ENCODE measurements around the gene CDH4. TPM values are rescaled to one million over a fixed set of nuclear protein-coding genes. Genes with fewer than 3 reads are reported as not detected.

Gene CDH4
- total and polyA plus RNA-seq, 9 of the 15 experiments (the other 6 are each of a cell fraction or from before 2014, with no cell fraction given), result 0.04 TPM; not detected in 8

DNA sequence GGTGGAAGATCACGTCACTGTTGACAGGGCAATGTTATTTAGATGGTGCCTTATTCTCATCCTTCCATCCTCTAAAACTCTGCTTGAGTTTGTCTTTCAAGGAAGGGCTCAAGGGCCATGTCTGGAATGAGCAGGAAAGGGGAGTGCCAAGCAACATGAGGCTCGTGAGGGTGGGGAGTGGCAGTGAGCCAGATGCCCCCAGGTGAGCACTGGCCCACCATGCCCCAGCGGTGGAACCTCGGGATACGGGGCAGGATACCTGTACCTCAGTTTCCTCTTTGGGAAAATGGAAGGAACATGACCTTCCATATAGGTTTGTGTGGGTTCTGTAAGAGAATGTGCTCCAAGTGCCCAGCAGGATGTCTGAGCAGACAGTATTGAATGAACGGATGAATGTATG, 476.3 kb downstream of the CDH4 start (continued):
- TF ChIP-seq ZFP30 (CRISPR knock-in tag; IDR thresholded peaks at IDR 0.05; ENCODE audit: borderline replicate concordance), result no peak

DNA sequence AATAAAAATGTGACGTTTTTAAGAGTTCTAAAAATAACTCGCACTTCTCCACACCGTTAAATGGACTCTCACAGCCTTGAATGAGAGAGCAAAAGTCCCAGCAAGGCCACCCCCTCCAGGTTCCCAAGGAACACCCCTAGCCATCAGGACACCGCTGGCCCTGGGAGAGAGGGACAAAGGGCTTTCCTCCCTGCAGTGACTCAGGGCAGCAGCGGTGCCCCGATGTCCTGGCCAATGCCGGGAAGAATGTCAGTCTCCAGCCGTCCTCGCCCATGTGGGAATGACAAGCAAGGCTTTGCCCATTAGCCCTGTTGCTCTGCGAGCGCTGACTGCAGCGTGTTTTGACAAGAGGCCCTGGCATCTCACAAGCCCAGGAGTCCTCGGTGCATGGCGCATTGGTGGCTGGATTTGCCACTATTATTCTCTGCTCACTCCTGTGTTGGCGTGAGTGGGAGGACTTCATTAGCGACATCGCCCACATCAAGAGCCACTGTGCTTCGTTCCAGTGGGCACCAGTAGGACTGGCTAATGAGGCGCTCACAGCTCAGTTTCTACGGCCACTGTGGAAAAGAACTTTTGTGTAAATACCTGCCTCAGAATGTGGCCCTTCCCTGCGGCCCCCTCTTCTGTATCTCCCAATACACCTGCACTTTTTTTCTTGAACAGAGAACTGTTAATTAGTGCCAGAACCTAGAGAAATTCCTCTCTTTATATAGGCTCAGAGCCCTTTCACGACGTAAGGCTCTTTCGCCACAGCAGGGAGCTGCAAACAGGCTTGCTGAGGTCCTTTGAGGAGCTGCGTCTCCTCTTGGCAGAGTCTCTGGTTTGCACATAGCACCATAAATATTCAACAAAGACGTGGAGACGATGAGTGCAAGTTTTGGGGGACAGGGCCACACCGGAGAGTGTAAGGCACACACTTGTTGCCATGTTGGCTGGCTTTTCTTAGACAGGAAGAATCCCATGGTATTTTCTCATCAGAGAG, 477.0 kb downstream of the CDH4 start:
- BruUV-seq (replicated peaks), result no TSS peak
- Histone ChIP-seq H3K27ac (ENCODE audit: extremely low read depth, low read depth, low read length) (no peak overlapping the region), H3K4me1 (replicated peaks in 1 of 2; ENCODE audit: control insufficient read depth in 2 of 2, insufficient read depth in 2 of 2, low read length in 2 of 2) (no peaks in the 10 kb centered on the region; a peak in 1 of 5 replicates), H2AFZ (ENCODE audit: low read depth, low read length) (no peak overlapping the region), H3K27me3 (ENCODE audit: control insufficient read depth in 2 of 2, insufficient read depth in 2 of 2, low read length in 2 of 2) (peaks cover 4 to 21% of the 10 kb centered on the region in 2 experiments; a peak in 3 of 5 replicates), H3K36me3 (ENCODE audit: control insufficient read depth, insufficient read depth, low read length) (no peaks in the 10 kb centered on the region), H3K9me3 (replicated peaks; ENCODE audit: control insufficient read depth, insufficient read depth, low read depth, low read length) (no peaks in the 10 kb centered on the region), H4K20me1 (replicated peaks; ENCODE audit: control insufficient read depth, insufficient read depth, low read length) (no peaks in the 10 kb centered on the region), H3K9me1 (ENCODE audit: control insufficient read depth, insufficient read depth, low read length) (no peaks in the 10 kb centered on the region), H3K4me3 (no peak overlapping the region), H3K79me2 (ENCODE audit: control insufficient read depth, insufficient read depth, low read length) (no peaks in the 10 kb centered on the region), H3K9ac (ENCODE audit: insufficient read depth in 1 of 2, low read depth in 2 of 2, low read length in 2 of 2) (no peak overlapping the region), H3K4me2 (ENCODE audit: insufficient read depth, low read length) (no peak overlapping the region)
- in situ Hi-C loops (cut with MboI) (no loop called here), intact Hi-C loops (cut with micrococcal nuclease) (no loop called here)
- ChIA-PET POLR2A (no interaction called here), CTCF (ENCODE audit: low intra/inter-chr PET ratio) (no interaction called here)
- 1% methylated on average over 28 of the region's 28 CpGs for WGBS (ENCODE audit: insufficient coverage, low coverage, missing lambda C conversion rate)
- DNase-seq (ENCODE audit: extremely low read depth in 1 of 4, low spot score in 3 of 4) (no peak), FAIRE-seq (no peak), ATAC-seq (no peak)
- TF ChIP-seq, protein P1, sequence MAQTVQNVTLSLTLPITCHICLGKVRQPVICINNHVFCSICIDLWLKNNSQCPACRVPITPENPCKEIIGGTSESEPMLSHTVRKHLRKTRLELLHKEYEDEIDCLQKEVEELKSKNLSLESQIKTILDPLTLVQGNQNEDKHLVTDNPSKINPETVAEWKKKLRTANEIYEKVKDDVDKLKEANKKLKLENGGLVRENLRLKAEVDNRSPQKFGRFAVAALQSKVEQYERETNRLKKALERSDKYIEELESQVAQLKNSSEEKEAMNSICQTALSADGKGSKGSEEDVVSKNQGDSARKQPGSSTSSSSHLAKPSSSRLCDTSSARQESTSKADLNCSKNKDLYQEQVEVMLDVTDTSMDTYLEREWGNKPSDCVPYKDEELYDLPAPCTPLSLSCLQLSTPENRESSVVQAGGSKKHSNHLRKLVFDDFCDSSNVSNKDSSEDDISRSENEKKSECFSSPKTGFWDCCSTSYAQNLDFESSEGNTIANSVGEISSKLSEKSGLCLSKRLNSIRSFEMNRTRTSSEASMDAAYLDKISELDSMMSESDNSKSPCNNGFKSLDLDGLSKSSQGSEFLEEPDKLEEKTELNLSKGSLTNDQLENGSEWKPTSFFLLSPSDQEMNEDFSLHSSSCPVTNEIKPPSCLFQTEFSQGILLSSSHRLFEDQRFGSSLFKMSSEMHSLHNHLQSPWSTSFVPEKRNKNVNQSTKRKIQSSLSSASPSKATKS (CRISPR knock-in tag; IDR thresholded peaks at IDR 0.05), result no peak
- TF ChIP-seq, protein P2, sequence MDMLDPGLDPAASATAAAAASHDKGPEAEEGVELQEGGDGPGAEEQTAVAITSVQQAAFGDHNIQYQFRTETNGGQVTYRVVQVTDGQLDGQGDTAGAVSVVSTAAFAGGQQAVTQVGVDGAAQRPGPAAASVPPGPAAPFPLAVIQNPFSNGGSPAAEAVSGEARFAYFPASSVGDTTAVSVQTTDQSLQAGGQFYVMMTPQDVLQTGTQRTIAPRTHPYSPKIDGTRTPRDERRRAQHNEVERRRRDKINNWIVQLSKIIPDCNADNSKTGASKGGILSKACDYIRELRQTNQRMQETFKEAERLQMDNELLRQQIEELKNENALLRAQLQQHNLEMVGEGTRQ (CRISPR knock-in tag; IDR thresholded peaks at IDR 0.05), result no peak
- no peak for TF ChIP-seq ZNF507 (tag; conservative IDR thresholded peaks at IDR 0.05)
- TF ChIP-seq, protein P3, sequence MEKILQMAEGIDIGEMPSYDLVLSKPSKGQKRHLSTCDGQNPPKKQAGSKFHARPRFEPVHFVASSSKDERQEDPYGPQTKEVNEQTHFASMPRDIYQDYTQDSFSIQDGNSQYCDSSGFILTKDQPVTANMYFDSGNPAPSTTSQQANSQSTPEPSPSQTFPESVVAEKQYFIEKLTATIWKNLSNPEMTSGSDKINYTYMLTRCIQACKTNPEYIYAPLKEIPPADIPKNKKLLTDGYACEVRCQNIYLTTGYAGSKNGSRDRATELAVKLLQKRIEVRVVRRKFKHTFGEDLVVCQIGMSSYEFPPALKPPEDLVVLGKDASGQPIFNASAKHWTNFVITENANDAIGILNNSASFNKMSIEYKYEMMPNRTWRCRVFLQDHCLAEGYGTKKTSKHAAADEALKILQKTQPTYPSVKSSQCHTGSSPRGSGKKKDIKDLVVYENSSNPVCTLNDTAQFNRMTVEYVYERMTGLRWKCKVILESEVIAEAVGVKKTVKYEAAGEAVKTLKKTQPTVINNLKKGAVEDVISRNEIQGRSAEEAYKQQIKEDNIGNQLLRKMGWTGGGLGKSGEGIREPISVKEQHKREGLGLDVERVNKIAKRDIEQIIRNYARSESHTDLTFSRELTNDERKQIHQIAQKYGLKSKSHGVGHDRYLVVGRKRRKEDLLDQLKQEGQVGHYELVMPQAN (IDR thresholded peaks at IDR 0.05; ENCODE audit: borderline replicate concordance), result no peak
- TF ChIP-seq, protein P4, sequence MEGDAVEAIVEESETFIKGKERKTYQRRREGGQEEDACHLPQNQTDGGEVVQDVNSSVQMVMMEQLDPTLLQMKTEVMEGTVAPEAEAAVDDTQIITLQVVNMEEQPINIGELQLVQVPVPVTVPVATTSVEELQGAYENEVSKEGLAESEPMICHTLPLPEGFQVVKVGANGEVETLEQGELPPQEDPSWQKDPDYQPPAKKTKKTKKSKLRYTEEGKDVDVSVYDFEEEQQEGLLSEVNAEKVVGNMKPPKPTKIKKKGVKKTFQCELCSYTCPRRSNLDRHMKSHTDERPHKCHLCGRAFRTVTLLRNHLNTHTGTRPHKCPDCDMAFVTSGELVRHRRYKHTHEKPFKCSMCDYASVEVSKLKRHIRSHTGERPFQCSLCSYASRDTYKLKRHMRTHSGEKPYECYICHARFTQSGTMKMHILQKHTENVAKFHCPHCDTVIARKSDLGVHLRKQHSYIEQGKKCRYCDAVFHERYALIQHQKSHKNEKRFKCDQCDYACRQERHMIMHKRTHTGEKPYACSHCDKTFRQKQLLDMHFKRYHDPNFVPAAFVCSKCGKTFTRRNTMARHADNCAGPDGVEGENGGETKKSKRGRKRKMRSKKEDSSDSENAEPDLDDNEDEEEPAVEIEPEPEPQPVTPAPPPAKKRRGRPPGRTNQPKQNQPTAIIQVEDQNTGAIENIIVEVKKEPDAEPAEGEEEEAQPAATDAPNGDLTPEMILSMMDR (IDR thresholded peaks at IDR 0.05 in 2 of 3, conservative IDR thresholded peaks at IDR 0.05 in 1 of 3; ENCODE audit: insufficient read depth in 2 of 3, low read depth in 1 of 3, low read length in 3 of 3), result no peak
- TF ChIP-seq PTTG1 (tag; IDR thresholded peaks at IDR 0.05; ENCODE audit: low read depth), result no peak
- TF ChIP-seq, protein P5, sequence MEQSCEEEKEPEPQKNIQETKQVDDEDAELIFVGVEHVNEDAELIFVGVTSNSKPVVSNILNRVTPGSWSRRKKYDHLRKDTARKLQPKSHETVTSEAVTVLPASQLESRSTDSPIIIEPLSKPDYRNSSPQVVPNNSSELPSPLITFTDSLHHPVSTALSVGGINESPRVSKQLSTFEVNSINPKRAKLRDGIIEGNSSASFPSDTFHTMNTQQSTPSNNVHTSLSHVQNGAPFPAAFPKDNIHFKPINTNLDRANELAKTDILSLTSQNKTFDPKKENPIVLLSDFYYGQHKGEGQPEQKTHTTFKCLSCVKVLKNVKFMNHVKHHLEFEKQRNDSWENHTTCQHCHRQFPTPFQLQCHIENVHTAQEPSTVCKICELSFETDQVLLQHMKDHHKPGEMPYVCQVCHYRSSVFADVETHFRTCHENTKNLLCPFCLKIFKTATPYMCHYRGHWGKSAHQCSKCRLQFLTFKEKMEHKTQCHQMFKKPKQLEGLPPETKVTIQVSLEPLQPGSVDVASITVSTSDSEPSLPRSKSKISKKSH (CRISPR knock-in tag; IDR thresholded peaks at IDR 0.05), result no peak
- no peak for TF ChIP-seq ZNF408 (CRISPR knock-in tag; IDR thresholded peaks at IDR 0.05; ENCODE audit: low read depth)
- TF ChIP-seq NCOA6 (IDR thresholded peaks at IDR 0.05), result no peak
